HepG2 (cell line): ENCODE results near the gene TRAPPC4. TPM values are rescaled to one million over a fixed set of nuclear protein-coding genes. Genes with fewer than 3 reads are reported as not detected.

Experiments
- ATF7-NPFF ChIP-seq: sonication (generic); formaldehyde crosslinking; IDR thresholded peaks from 2 replicates; pipeline ENCODE4 v1.8.1; 2023; ENCODE audit warnings: mild to moderate bottlenecking, low read depth, missing genetic modification reagents, moderate library complexity
- MATR3 ChIP-seq: sonication (generic); formaldehyde crosslinking; IDR thresholded peaks from 2 replicates; pipeline ENCODE4 v1.4.0; 2020; ENCODE audit warnings: missing genetic modification reagents
- MIER2 ChIP-seq: IDR thresholded peaks from 2 replicates; pipeline ENCODE4 v1.6.1; 2016; ENCODE audit warnings: missing biosample characterization, missing genetic modification reagents
- NFIB ChIP-seq: sonication (generic); formaldehyde crosslinking; IDR thresholded peaks from 2 replicates; pipeline ENCODE4 v1.9.0; 2021; ENCODE audit warnings: missing genetic modification reagents, mild to moderate bottlenecking, borderline replicate concordance
- ZNF10 ChIP-seq: sonication (generic); formaldehyde crosslinking; IDR thresholded peaks from 2 replicates; pipeline ENCODE4 v1.4.0; 2020; ENCODE audit warnings: mild to moderate bottlenecking, low read depth, missing genetic modification reagents, borderline replicate concordance
- ZNF337 ChIP-seq: sonication (generic); formaldehyde crosslinking; IDR thresholded peaks from 2 replicates; pipeline ENCODE4 v1.5.1; 2020; ENCODE audit warnings: missing genetic modification reagents, low read depth, mild to moderate bottlenecking, borderline replicate concordance
- ZNF350 ChIP-seq: sonication (generic); formaldehyde crosslinking; IDR thresholded peaks from 2 replicates; pipeline ENCODE4 v1.4.0; 2020; ENCODE audit warnings: mild to moderate bottlenecking, low read depth, missing genetic modification reagents, borderline replicate concordance
- polyA plus RNA-seq, 8 experiments: library from polyadenylated mRNA; depleted of rRNA in 3 of 8; stranded (reverse) in 7 of 8; unstranded in 1 of 8; fragments of >200 nt; fragmentation: Illumina TruSeq in 4 of 8; extraction: Trizol in 4 of 8; gene quantifications; 2 replicates each; pipeline versions ENCODE4 v1.2.1 to v1.2.3, GENCODE V29; 2011 to 2016; ENCODE audit warnings: low read depth in 4 of 8, missing spikeins in 1 of 8, mixed read lengths in 1 of 8; ENCODE audit not compliant: insufficient read depth in 1 of 8
- total RNA-seq, 5 experiments: library from RNA; depleted of rRNA; stranded (reverse); fragments of >200 nt; fragmentation: Illumina TruSeq; extraction: Trizol; gene quantifications; 2 replicates each; pipeline ENCODE4 v1.2.3, GENCODE V29; 2016; ENCODE audit warnings: low read depth in 1 of 5
- TF ChIP-seq, protein P1 (sequence below): sonication (generic); formaldehyde crosslinking; IDR thresholded peaks from 2 replicates; pipeline ENCODE4 v1.4.0; 2020; ENCODE audit warnings: mild to moderate bottlenecking, missing genetic modification reagents
- TF ChIP-seq, protein P2 (sequence below): sonication (generic); formaldehyde crosslinking; conservative IDR thresholded peaks from 2 replicates; pipeline ENCODE4 v1.4.0; 2020; ENCODE audit warnings: missing genetic modification reagents
- TF ChIP-seq, protein P3 (sequence below): sonication (generic); formaldehyde crosslinking; IDR thresholded peaks from 2 replicates; pipeline ENCODE4 v1.4.0; 2020; ENCODE audit warnings: missing genetic modification reagents
- TF ChIP-seq, protein P4 (sequence below): sonication (generic); formaldehyde crosslinking; IDR thresholded peaks from 2 replicates; pipeline ENCODE4 v1.4.0; 2020; ENCODE audit warnings: mild to moderate bottlenecking, missing genetic modification reagents
- TF ChIP-seq, protein P5 (sequence below): conservative IDR thresholded peaks from 2 replicates; pipeline ENCODE4 v1.6.1; 2018; ENCODE audit warnings: missing genetic modification reagents
- TF ChIP-seq, protein P6 (sequence below): sonication (generic); formaldehyde crosslinking; IDR thresholded peaks from 2 replicates; pipeline ENCODE4 v1.5.0; 2020; ENCODE audit warnings: mild to moderate bottlenecking, missing genetic modification reagents

TRAPPC4 gene
- total and polyA plus RNA-seq, 2 of the 13 experiments (the other 11 are each of a cell fraction or from before 2014, with no cell fraction given), result 97.4 to 140 TPM

DNA sequence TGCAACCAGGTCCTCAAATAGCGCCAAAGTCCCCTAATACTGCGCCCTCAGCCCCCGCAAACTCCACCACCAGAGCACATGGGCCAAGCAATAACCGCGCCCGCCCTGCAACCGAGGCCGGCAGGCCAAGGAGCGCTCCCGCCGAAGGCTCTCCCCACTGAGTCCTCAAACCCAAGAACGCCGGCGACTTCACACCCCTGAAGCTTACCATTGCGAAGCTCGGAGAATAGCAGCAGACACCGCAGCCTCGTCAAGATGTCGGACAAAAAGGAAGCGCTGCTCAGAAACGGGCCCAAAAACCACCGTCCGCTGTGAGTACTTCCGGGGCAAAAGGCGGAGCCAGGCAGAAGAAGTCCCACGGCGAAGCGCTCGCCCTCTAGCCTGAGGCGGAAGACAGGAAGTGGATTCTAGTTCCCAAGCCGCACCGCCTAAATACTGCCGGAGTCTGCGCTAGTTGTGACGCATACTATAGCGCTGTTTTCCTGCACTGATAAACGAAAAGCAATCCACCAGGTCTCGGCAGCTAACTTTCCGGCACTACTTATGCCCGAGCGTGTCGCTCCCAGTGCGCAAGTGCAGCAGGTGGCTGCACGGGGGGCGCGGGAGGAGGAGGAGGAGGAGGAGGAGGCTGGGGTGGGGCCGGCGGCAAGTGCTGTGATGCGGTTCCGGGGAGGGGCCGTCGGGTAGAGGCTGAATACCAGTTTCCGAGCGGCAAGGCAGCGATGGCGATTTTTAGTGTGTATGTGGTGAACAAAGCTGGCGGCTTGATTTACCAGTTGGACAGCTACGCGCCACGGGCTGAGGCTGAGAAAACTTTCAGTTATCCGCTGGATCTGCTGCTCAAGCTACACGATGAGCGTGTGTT is at the start of gene TRAPPC4, which contains the start of gene RPS25 (continued):
- TF ChIP-seq NFIB (no peak), MIER2 (no peak), ZNF350 (no peak; the same call in 1 of the 2 replicates), ATF7-NPFF (peak; percentile 73; the same call in 1 of the 2 replicates), ZNF337 (CRISPR knock-in tag) (no peak), MATR3 (CRISPR knock-in tag) (no peak), ZNF10 (CRISPR knock-in tag) (no peak)
- TF ChIP-seq, protein P1, sequence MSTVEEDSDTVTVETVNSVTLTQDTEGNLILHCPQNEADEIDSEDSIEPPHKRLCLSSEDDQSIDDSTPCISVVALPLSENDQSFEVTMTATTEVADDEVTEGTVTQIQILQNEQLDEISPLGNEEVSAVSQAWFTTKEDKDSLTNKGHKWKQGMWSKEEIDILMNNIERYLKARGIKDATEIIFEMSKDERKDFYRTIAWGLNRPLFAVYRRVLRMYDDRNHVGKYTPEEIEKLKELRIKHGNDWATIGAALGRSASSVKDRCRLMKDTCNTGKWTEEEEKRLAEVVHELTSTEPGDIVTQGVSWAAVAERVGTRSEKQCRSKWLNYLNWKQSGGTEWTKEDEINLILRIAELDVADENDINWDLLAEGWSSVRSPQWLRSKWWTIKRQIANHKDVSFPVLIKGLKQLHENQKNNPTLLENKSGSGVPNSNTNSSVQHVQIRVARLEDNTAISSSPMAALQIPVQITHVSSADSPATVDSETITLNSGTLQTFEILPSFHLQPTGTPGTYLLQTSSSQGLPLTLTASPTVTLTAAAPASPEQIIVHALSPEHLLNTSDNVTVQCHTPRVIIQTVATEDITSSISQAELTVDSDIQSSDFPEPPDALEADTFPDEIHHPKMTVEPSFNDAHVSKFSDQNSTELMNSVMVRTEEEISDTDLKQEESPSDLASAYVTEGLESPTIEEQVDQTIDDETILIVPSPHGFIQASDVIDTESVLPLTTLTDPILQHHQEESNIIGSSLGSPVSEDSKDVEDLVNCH (CRISPR knock-in tag), result no peak
- TF ChIP-seq, protein P2, sequence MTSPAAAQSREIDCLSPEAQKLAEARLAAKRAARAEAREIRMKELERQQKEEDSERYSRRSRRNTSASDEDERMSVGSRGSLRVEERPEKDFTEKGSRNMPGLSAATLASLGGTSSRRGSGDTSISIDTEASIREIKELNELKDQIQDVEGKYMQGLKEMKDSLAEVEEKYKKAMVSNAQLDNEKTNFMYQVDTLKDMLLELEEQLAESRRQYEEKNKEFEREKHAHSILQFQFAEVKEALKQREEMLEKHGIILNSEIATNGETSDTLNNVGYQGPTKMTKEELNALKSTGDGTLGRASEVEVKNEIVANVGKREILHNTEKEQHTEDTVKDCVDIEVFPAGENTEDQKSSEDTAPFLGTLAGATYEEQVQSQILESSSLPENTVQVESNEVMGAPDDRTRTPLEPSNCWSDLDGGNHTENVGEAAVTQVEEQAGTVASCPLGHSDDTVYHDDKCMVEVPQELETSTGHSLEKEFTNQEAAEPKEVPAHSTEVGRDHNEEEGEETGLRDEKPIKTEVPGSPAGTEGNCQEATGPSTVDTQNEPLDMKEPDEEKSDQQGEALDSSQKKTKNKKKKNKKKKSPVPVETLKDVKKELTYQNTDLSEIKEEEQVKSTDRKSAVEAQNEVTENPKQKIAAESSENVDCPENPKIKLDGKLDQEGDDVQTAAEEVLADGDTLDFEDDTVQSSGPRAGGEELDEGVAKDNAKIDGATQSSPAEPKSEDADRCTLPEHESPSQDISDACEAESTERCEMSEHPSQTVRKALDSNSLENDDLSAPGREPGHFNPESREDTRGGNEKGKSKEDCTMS, result no peak
- TF ChIP-seq, protein P3, sequence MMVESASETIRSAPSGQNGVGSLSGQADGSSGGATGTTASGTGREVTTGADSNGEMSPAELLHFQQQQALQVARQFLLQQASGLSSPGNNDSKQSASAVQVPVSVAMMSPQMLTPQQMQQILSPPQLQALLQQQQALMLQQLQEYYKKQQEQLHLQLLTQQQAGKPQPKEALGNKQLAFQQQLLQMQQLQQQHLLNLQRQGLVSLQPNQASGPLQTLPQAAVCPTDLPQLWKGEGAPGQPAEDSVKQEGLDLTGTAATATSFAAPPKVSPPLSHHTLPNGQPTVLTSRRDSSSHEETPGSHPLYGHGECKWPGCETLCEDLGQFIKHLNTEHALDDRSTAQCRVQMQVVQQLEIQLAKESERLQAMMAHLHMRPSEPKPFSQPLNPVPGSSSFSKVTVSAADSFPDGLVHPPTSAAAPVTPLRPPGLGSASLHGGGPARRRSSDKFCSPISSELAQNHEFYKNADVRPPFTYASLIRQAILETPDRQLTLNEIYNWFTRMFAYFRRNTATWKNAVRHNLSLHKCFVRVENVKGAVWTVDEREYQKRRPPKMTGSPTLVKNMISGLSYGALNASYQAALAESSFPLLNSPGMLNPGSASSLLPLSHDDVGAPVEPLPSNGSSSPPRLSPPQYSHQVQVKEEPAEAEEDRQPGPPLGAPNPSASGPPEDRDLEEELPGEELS (CRISPR knock-in tag), result peak; percentile 41; the same call in 1 of the 2 replicates
- TF ChIP-seq, protein P4, sequence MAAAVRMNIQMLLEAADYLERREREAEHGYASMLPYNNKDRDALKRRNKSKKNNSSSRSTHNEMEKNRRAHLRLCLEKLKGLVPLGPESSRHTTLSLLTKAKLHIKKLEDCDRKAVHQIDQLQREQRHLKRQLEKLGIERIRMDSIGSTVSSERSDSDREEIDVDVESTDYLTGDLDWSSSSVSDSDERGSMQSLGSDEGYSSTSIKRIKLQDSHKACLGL (CRISPR knock-in tag), result peak; percentile 27; the same call in 1 of the 2 replicates
- TF ChIP-seq, protein P5, sequence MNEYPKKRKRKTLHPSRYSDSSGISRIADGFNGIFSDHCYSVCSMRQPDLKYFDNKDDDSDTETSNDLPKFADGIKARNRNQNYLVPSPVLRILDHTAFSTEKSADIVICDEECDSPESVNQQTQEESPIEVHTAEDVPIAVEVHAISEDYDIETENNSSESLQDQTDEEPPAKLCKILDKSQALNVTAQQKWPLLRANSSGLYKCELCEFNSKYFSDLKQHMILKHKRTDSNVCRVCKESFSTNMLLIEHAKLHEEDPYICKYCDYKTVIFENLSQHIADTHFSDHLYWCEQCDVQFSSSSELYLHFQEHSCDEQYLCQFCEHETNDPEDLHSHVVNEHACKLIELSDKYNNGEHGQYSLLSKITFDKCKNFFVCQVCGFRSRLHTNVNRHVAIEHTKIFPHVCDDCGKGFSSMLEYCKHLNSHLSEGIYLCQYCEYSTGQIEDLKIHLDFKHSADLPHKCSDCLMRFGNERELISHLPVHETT, result no peak
- TF ChIP-seq, protein P6, sequence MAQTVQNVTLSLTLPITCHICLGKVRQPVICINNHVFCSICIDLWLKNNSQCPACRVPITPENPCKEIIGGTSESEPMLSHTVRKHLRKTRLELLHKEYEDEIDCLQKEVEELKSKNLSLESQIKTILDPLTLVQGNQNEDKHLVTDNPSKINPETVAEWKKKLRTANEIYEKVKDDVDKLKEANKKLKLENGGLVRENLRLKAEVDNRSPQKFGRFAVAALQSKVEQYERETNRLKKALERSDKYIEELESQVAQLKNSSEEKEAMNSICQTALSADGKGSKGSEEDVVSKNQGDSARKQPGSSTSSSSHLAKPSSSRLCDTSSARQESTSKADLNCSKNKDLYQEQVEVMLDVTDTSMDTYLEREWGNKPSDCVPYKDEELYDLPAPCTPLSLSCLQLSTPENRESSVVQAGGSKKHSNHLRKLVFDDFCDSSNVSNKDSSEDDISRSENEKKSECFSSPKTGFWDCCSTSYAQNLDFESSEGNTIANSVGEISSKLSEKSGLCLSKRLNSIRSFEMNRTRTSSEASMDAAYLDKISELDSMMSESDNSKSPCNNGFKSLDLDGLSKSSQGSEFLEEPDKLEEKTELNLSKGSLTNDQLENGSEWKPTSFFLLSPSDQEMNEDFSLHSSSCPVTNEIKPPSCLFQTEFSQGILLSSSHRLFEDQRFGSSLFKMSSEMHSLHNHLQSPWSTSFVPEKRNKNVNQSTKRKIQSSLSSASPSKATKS (CRISPR knock-in tag), result no peak
